ENCODE measurements around the gene WNK2. TPM values are rescaled to one million over a fixed set of nuclear protein-coding genes. Genes with fewer than 3 reads are reported as not detected.

WNK2 gene
- total and polyA plus RNA-seq, 4 donors, result 29.2 to 124 (median 69.5) TPM

DNA sequence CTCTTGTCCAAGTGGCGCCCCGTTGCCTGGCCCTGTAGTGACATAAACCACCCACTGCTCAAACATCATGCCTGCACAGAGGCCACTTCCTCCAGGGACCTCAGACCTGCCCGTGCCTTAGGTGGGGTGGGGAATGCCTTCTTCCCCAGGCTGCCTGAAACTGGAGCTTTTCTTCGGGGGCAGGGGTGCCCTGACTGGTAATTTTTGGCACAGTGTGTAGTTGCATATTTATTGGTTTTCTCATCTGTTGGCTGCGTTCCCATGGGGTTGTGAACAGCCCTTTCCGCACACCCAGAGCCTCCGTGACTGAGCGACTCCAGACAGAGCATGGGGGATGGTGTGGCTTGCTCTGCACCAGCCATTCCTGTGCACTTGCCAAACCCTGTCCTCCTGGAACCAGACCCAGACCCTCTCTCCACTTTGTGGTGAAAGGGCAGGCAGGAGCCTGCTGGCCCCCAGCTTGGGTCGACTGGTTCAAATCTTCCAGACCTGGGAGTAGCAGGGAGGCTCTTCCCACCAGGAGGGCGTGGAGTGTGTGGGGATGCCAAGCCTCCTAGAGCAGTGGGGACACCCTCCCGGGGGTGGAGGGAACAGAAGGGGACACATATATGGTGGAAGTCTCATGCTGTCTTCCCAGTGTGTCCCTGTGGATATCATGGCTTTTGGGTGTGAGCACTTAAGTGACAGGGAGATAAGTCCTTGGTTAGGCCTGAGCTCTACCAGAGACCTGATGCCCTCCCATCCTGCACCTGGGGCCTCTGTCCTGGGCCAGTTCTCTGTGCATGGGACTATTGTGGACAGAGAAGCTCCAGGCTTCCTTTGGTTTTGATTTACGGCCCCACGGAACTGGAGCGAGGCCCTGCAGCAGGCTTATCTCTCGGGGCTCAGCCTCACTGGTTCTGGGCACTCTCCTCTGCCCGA lies 39.6 kb downstream of the WNK2 start:
- DNase-seq (ENCODE audit: low read depth in 4 of 6, low spot score in 6 of 6), result peak in 2 of 6 donors; percentile 55 to 66
- Histone ChIP-seq H3K36me3 (ENCODE audit: control insufficient read depth, insufficient read depth, low read length) (peaks cover 18% of the 10 kb centered on the region), H3K4me3 (ENCODE audit: low read depth, low read length) (no peak overlapping the region), H3K27me3 (ENCODE audit: control insufficient read depth, insufficient read depth, low read length) (no peaks in the 10 kb centered on the region), H3K27ac (ENCODE audit: low read depth, low read length) (no peak overlapping the region), H3K4me1 (ENCODE audit: control insufficient read depth, insufficient read depth, low read length) (peaks cover 34% of the 10 kb centered on the region), H3K9me3 (ENCODE audit: control insufficient read depth, insufficient read depth, low read length) (no peaks in the 10 kb centered on the region)
- WGBS (ENCODE audit: insufficient coverage), result 48% methylated on average over 13 of the region's 16 CpGs

DNA sequence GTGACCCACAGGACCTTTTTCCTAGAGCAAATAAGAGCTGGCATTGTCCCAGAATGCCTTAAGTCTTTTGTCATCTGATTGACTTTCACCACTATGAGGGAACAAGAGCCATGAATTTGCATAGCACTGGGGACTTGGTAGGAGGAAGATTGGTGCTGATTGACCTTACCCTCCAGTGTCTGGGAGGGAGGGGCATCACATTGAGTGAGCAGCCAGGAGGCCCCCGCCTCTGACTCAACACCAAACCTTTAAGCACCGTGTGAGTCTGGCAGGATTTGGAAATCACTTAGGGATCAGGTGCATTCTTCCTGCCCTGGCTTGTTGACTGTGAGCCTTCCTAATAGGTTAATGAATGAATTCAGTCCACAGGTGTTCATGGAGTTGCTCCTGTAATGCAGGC lies 40.7 kb downstream of the WNK2 start:
- no peak for DNase-seq (ENCODE audit: low read depth in 4 of 6, low spot score in 6 of 6)
- WGBS (ENCODE audit: insufficient coverage), result 14% methylated on average over 1 of the region's 2 CpGs

GRCh38 chr9:93225417-93225816 lies 41.5 kb downstream of the WNK2 start:
- H3K4me1 ChIP-seq (ENCODE audit: control insufficient read depth, insufficient read depth, low read length), result peaks cover 35% of the 10 kb centered on the region

More for the DNA sequence above, 40.7 kb downstream of the WNK2 start:
- Histone ChIP-seq H3K36me3 (ENCODE audit: control insufficient read depth, insufficient read depth, low read length) (peaks cover 19% of the 10 kb centered on the region), H3K4me3 (ENCODE audit: low read depth, low read length) (no peak overlapping the region), H3K27me3 (ENCODE audit: control insufficient read depth, insufficient read depth, low read length) (no peaks in the 10 kb centered on the region), H3K27ac (ENCODE audit: low read depth, low read length) (no peak overlapping the region), H3K9me3 (ENCODE audit: control insufficient read depth, insufficient read depth, low read length) (no peaks in the 10 kb centered on the region), H3K4me1 (ENCODE audit: control insufficient read depth, insufficient read depth, low read length) (peaks cover 33% of the 10 kb centered on the region)

GRCh38 chr9:93225892-93226291 lies 42.0 kb downstream of the WNK2 start:
- Histone ChIP-seq H3K27ac (ENCODE audit: low read depth, low read length) (no peak overlapping the region), H3K9me3 (ENCODE audit: control insufficient read depth, insufficient read depth, low read length) (no peaks in the 10 kb centered on the region), H3K4me3 (ENCODE audit: low read depth, low read length) (no peak overlapping the region), H3K27me3 (ENCODE audit: control insufficient read depth, insufficient read depth, low read length) (no peaks in the 10 kb centered on the region), H3K4me1 (ENCODE audit: control insufficient read depth, insufficient read depth, low read length) (peaks cover 40% of the 10 kb centered on the region), H3K36me3 (ENCODE audit: control insufficient read depth, insufficient read depth, low read length) (peaks cover 25% of the 10 kb centered on the region)
- WGBS (ENCODE audit: insufficient coverage), result 96% methylated on average over 6 of the region's 9 CpGs
- DNase-seq (ENCODE audit: low read depth in 4 of 6, low spot score in 6 of 6), result no peak

More at GRCh38 chr9:93225417-93225816, 41.5 kb downstream of the WNK2 start:
- Histone ChIP-seq H3K36me3 (ENCODE audit: control insufficient read depth, insufficient read depth, low read length) (peaks cover 23% of the 10 kb centered on the region), H3K4me3 (ENCODE audit: low read depth, low read length) (no peak overlapping the region), H3K27me3 (ENCODE audit: control insufficient read depth, insufficient read depth, low read length) (no peaks in the 10 kb centered on the region), H3K9me3 (ENCODE audit: control insufficient read depth, insufficient read depth, low read length) (no peaks in the 10 kb centered on the region), H3K27ac (ENCODE audit: low read depth, low read length) (no peak overlapping the region)
- WGBS (ENCODE audit: insufficient coverage), result 100% methylated on average over 1 of the region's 7 CpGs
- DNase-seq (ENCODE audit: low read depth in 4 of 6, low spot score in 6 of 6), result peak in 1 of 6 donors; percentile 15

- H3K27ac ChIP-seq (ENCODE audit: low read depth, low read length), result no peak overlapping the region
- peaks cover 31% of the 10 kb centered on the region for H3K36me3 ChIP-seq (ENCODE audit: control insufficient read depth, insufficient read depth, low read length)
- H3K9me3 ChIP-seq (ENCODE audit: control insufficient read depth, insufficient read depth, low read length), result no peaks in the 10 kb centered on the region
- no peak for DNase-seq (ENCODE audit: low read depth in 4 of 6, low spot score in 6 of 6)
- WGBS (ENCODE audit: insufficient coverage), result 96% methylated on average over 2 of the region's 5 CpGs
- no peaks in the 10 kb centered on the region for H3K27me3 ChIP-seq (ENCODE audit: control insufficient read depth, insufficient read depth, low read length)
- peaks cover 49% of the 10 kb centered on the region for H3K4me1 ChIP-seq (ENCODE audit: control insufficient read depth, insufficient read depth, low read length)
- no peak overlapping the region for H3K4me3 ChIP-seq (ENCODE audit: low read depth, low read length)
These were observed 42.9 kb downstream of the WNK2 start for GRCh38 chr9:93226819-93227218.

DNA sequence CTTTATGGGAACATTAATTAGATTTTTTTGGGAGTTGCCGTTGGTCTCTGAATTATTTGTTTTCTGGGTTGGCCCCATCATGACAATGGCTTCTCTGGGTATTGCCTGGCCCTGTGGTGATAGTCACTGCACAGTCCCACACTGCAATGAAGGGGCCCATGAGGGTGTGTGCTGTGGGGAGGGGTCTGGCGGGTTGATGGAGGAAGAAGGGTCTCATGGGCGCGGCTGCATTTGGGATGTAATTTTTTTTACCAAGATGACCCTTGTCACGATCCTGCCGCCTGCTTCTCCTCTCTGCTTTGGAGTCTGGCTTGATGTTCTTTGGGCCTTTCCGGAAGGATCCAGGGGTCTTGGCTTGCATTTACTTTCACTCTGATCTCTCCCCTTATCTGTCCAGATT lies 44.1 kb downstream of the WNK2 start:
- H3K4me3 ChIP-seq (ENCODE audit: low read depth, low read length), result no peak overlapping the region
- no peak for DNase-seq (ENCODE audit: low read depth in 4 of 6, low spot score in 6 of 6)
- H3K4me1 ChIP-seq (ENCODE audit: control insufficient read depth, insufficient read depth, low read length), result peaks cover 52% of the 10 kb centered on the region
- no peaks in the 10 kb centered on the region for H3K9me3 ChIP-seq (ENCODE audit: control insufficient read depth, insufficient read depth, low read length)
- peaks cover 40% of the 10 kb centered on the region for H3K36me3 ChIP-seq (ENCODE audit: control insufficient read depth, insufficient read depth, low read length)
- 86% methylated on average over 7 of the region's 7 CpGs for WGBS (ENCODE audit: insufficient coverage)
- no peak overlapping the region for H3K27ac ChIP-seq (ENCODE audit: low read depth, low read length)
- no peaks in the 10 kb centered on the region for H3K27me3 ChIP-seq (ENCODE audit: control insufficient read depth, insufficient read depth, low read length)

- no peak overlapping the region for H3K27ac ChIP-seq (ENCODE audit: low read depth, low read length)
- peaks cover 47% of the 10 kb centered on the region for H3K4me1 ChIP-seq (ENCODE audit: control insufficient read depth, insufficient read depth, low read length)
- H3K4me3 ChIP-seq (ENCODE audit: low read depth, low read length), result no peak overlapping the region
- H3K36me3 ChIP-seq (ENCODE audit: control insufficient read depth, insufficient read depth, low read length), result peaks cover 40% of the 10 kb centered on the region
- 89% methylated on average over 7 of the region's 8 CpGs for WGBS (ENCODE audit: insufficient coverage)
- H3K9me3 ChIP-seq (ENCODE audit: control insufficient read depth, insufficient read depth, low read length), result no peaks in the 10 kb centered on the region
- no peak for DNase-seq (ENCODE audit: low read depth in 4 of 6, low spot score in 6 of 6)
- H3K27me3 ChIP-seq (ENCODE audit: control insufficient read depth, insufficient read depth, low read length), result no peaks in the 10 kb centered on the region
These were observed 44.5 kb downstream of the WNK2 start for GRCh38 chr9:93228453-93228852.

GRCh38 chr9:93229636-93230035 lies 45.7 kb downstream of the WNK2 start:
- Histone ChIP-seq H3K27ac (ENCODE audit: low read depth, low read length) (no peak overlapping the region), H3K4me1 (ENCODE audit: control insufficient read depth, insufficient read depth, low read length) (peaks cover 45% of the 10 kb centered on the region), H3K27me3 (ENCODE audit: control insufficient read depth, insufficient read depth, low read length) (no peaks in the 10 kb centered on the region), H3K4me3 (ENCODE audit: low read depth, low read length) (no peak overlapping the region), H3K9me3 (ENCODE audit: control insufficient read depth, insufficient read depth, low read length) (no peaks in the 10 kb centered on the region), H3K36me3 (ENCODE audit: control insufficient read depth, insufficient read depth, low read length) (peaks cover 42% of the 10 kb centered on the region)
- DNase-seq (ENCODE audit: low read depth in 4 of 6, low spot score in 6 of 6), result no peak
- WGBS (ENCODE audit: insufficient coverage), result 93% methylated on average over 14 of the region's 14 CpGs

DNA sequence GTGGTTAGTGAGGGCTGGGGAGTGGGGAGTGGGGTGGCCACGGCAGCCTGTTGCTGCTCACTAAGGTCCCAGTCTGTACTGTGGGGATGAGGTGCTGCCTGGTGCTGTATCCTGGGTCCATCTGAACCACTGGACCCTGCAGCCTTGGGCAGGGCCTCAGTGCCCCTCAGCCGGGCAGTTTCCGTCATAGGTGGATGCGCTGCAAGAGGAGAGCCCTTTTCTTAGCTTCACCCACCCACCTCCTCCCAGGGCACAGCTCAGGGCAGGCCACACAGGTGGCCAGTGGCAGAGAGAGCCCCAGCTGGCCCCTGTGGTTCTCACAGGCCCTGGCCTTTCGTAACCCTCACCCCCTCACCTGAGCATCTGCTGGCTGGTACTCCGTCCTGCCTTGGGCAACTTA lies 46.2 kb downstream of the WNK2 start:
- Histone ChIP-seq H3K27ac (ENCODE audit: low read depth, low read length) (no peak overlapping the region), H3K4me1 (ENCODE audit: control insufficient read depth, insufficient read depth, low read length) (peaks cover 47% of the 10 kb centered on the region), H3K4me3 (ENCODE audit: low read depth, low read length) (no peak overlapping the region), H3K9me3 (ENCODE audit: control insufficient read depth, insufficient read depth, low read length) (no peaks in the 10 kb centered on the region), H3K27me3 (ENCODE audit: control insufficient read depth, insufficient read depth, low read length) (no peaks in the 10 kb centered on the region), H3K36me3 (ENCODE audit: control insufficient read depth, insufficient read depth, low read length) (peaks cover 48% of the 10 kb centered on the region)
- WGBS (ENCODE audit: insufficient coverage), result 98% methylated on average over 4 of the region's 6 CpGs
- DNase-seq (ENCODE audit: low read depth in 4 of 6, low spot score in 6 of 6), result no peak

DNA sequence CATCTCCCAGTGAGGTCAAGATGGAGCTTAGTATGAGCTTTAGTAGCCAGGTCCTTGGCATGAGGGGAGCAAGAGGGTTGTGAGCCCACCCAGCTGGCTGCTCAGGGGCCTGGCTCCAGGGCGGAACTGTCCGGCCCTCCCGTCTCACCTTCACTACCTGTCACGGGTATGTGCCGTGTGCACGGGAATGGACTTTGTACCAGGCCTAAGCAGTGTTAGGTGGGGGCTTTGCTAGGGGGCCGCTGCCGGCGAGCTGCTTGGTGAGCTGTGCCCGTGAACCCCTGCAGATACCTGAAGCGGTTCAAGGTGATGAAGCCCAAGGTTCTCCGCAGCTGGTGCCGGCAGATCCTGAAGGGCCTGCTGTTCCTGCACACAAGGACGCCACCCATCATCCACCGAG lies 46.7 kb downstream of the WNK2 start:
- DNase-seq (ENCODE audit: low read depth in 4 of 6, low spot score in 6 of 6), result no peak
- H3K27ac ChIP-seq (ENCODE audit: low read depth, low read length), result no peak overlapping the region
- peaks cover 52% of the 10 kb centered on the region for H3K36me3 ChIP-seq (ENCODE audit: control insufficient read depth, insufficient read depth, low read length)
- H3K4me1 ChIP-seq (ENCODE audit: control insufficient read depth, insufficient read depth, low read length), result peaks cover 51% of the 10 kb centered on the region
- no peaks in the 10 kb centered on the region for H3K9me3 ChIP-seq (ENCODE audit: control insufficient read depth, insufficient read depth, low read length)
- WGBS (ENCODE audit: insufficient coverage), result 98% methylated on average over 15 of the region's 15 CpGs
- H3K27me3 ChIP-seq (ENCODE audit: control insufficient read depth, insufficient read depth, low read length), result no peaks in the 10 kb centered on the region
- no peak overlapping the region for H3K4me3 ChIP-seq (ENCODE audit: low read depth, low read length)

All from spinal cord (tissue), 10 donors.